Neural crest cell (in vitro differentiated cells): ENCODE data around the gene PDE10A. TPM values are rescaled to one million over a fixed set of nuclear protein-coding genes. Genes with fewer than 3 reads are reported as not detected.
A peak's percentile ranks its signal among the peaks of the same experiment; 100 is the strongest.

Experiments
- DNase-seq: peaks from one replicate; pipeline ENCODE4 v3.0.0; 2021; ENCODE audit warnings: low read depth, mixed read lengths, low spot score
- H3K27ac Mint-ChIP-seq: one replicate; pipeline ENCODE4 v1.8.0; 2021; ENCODE audit warnings: mild to moderate bottlenecking, mixed read lengths; ENCODE audit not compliant: unreplicated experiment
- H3K27me3 Mint-ChIP-seq: 2 replicates; pipeline ENCODE4 v1.8.0; 2021; ENCODE audit warnings: low read depth, mild to moderate bottlenecking, mixed read lengths
- H3K36me3 Mint-ChIP-seq: 2 replicates; pipeline ENCODE4 v1.8.0; 2021; ENCODE audit warnings: low read depth, mild to moderate bottlenecking, mixed read lengths
- H3K4me1 Mint-ChIP-seq: 2 replicates; pipeline ENCODE4 v1.8.0; 2021; ENCODE audit warnings: mixed read lengths
- H3K4me3 Mint-ChIP-seq: one replicate; pipeline ENCODE4 v1.8.0; 2021; ENCODE audit warnings: mild to moderate bottlenecking, mixed read lengths
- H3K9me3 Mint-ChIP-seq: 2 replicates; pipeline ENCODE4 v1.8.0; 2021; ENCODE audit warnings: mixed read lengths
- CTCF ChIP-seq: fragments of 200-600 bp; sonication (generic); conservative IDR thresholded peaks from 2 replicates; pipeline ENCODE4 v1.5.0; 2021; ENCODE audit warnings: antibody characterized with exemption, mild to moderate bottlenecking
- total RNA-seq: library from RNA; stranded (reverse); gene quantifications from 2 replicates; pipeline ENCODE4 v1.2.1, GENCODE V29; 2021

Gene PDE10A
- total RNA-seq, 1 donor from 2014 or later, result 26.2 TPM

- Mint-ChIP-seq H3K36me3 (peaks cover 32% of the 10 kb centered on the region), H3K9me3 (peaks cover 11% of the 10 kb centered on the region), H3K4me1 (peaks cover 16% of the 10 kb centered on the region), H3K4me3 (no peak overlapping the region), H3K27ac (peak overlapping the region; percentile 45), H3K27me3 (no peaks in the 10 kb centered on the region)
- TF ChIP-seq CTCF, result no peak
- DNase-seq, result no peak
These were observed 74.5 kb downstream of the PDE10A start for GRCh38 chr6:165588515-165588914.

GRCh38 chr6:165587206-165587605 lies 75.8 kb downstream of the PDE10A start:
- peaks cover 26% of the 10 kb centered on the region for H3K36me3 Mint-ChIP-seq
- no peaks in the 10 kb centered on the region for H3K27me3 Mint-ChIP-seq
- H3K4me1 Mint-ChIP-seq, result peaks cover 16% of the 10 kb centered on the region

GRCh38 chr6:165586706-165587105 lies 76.3 kb downstream of the PDE10A start:
- peaks cover 11% of the 10 kb centered on the region for H3K9me3 Mint-ChIP-seq
- H3K27me3 Mint-ChIP-seq, result no peaks in the 10 kb centered on the region
- H3K4me1 Mint-ChIP-seq, result peaks cover 16% of the 10 kb centered on the region
- peaks cover 24% of the 10 kb centered on the region for H3K36me3 Mint-ChIP-seq
- no peak overlapping the region for H3K4me3 Mint-ChIP-seq
- DNase-seq, result no peak
- H3K27ac Mint-ChIP-seq, result peak overlapping the region; percentile 50
- TF ChIP-seq CTCF, result no peak

More at GRCh38 chr6:165587206-165587605, 75.8 kb downstream of the PDE10A start:
- DNase-seq, result no peak
- no peak for TF ChIP-seq CTCF
- peaks cover 11% of the 10 kb centered on the region for H3K9me3 Mint-ChIP-seq
- H3K27ac Mint-ChIP-seq, result peak overlapping the region; percentile 50
- H3K4me3 Mint-ChIP-seq, result no peak overlapping the region

GRCh38 chr6:165585060-165585459 lies 78.0 kb downstream of the PDE10A start:
- Mint-ChIP-seq H3K4me1 (peaks cover 16% of the 10 kb centered on the region), H3K36me3 (peaks cover 21% of the 10 kb centered on the region), H3K4me3 (no peak overlapping the region), H3K27me3 (no peaks in the 10 kb centered on the region), H3K9me3 (peaks cover 11% of the 10 kb centered on the region), H3K27ac (no peak overlapping the region)
- no peak for DNase-seq
- no peak for TF ChIP-seq CTCF

GRCh38 chr6:165584541-165584940 lies 78.5 kb downstream of the PDE10A start:
- no peaks in the 10 kb centered on the region for H3K27me3 Mint-ChIP-seq
- no peak overlapping the region for H3K27ac Mint-ChIP-seq
- peaks cover 11% of the 10 kb centered on the region for H3K9me3 Mint-ChIP-seq
- no peak overlapping the region for H3K4me3 Mint-ChIP-seq
- peaks cover 21% of the 10 kb centered on the region for H3K36me3 Mint-ChIP-seq
- no peak for DNase-seq
- TF ChIP-seq CTCF, result no peak
- H3K4me1 Mint-ChIP-seq, result peaks cover 16% of the 10 kb centered on the region

GRCh38 chr6:165581678-165582077 lies 81.4 kb downstream of the PDE10A start:
- Mint-ChIP-seq H3K36me3 (peaks cover 14% of the 10 kb centered on the region), H3K27ac (no peak overlapping the region)

More at GRCh38 chr6:165581678-165582077, 81.4 kb downstream of the PDE10A start:
- Mint-ChIP-seq H3K27me3 (no peaks in the 10 kb centered on the region), H3K4me3 (no peak overlapping the region), H3K4me1 (peaks cover 13% of the 10 kb centered on the region), H3K9me3 (peaks cover 7% of the 10 kb centered on the region)
- no peak for TF ChIP-seq CTCF
- DNase-seq, result no peak
